ENCODE data around the gene ABHD14A. TPM values are rescaled to one million over a fixed set of nuclear protein-coding genes. Genes with fewer than 3 reads are reported as not detected.
"Not testable (repeated sequence)": the region's sequence is repeated elsewhere in the genome, so short reads cannot be mapped to it uniquely, and the experiment has no call there.

ABHD14A gene
- 10 to 100 TPM in 3 of 4 donors, 1 to 10 TPM in 1; 8.7 to 37.9 (median 29.9) TPM for total RNA-seq

GRCh38 chr3:51974963-51975851 lies at the start of gene ABHD14A:
Gene ABHD14A, plus strand, starts transcription at chr3:51975064. Its CDS starts 72 bp downstream, at chr3:51975136.
- in situ Hi-C loops (cut with MboI; ENCODE audit: low sequenced_read_pairs in 4 of 4), result no loop called here

DNA sequence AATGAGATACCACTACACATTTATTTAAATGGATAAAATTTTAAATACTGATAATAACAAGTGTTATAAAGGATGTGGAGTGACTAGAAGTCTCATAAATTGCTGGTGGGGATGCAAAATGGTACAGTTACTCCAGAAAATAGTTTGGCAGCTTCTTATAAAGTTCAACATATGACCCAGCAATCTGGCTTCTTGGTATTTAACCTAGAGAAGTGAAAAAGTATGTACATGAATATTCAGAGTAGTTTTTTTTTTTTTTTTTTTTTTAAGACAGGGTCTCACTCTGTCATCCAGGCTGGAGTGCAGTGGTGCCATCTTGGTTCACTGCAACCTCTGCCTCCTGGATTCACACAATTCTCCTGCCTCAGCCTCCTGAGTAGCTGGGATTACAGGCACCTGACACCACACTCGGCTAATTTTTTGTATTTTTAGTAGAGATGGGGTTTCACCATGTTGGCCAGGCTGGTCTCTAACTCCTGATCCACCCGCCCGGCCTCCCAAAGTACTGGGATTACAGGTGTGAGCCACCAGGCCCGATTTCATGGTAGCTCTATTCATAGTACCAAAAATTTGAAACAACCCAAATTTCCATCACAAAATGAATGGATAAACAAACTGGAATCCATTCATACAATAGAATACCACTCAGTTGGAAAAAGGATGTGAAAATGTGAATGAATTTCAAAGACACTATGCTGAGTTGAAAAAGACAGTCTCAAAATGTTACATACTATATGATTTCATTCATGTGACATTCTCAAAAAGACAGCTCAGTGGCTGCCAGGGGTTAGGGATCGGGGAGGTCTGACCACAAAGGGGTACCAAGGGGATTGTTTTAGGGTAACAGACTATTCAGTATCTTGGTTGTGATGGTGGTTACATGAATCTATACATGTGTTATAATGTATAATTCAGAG lies 47.5 kb upstream of the ABHD14A start:
- ATAC-seq (no peak), DNase-seq (no peak)
- in situ Hi-C loops (cut with MboI; ENCODE audit: low sequenced_read_pairs in 4 of 4) (no loop called here), intact Hi-C loops (cut with DNase I; ENCODE audit: low total_unique reads) (no loop called here)
- Histone ChIP-seq H3K4me3 (no peak overlapping the region), H3K4me1 (peaks cover 0 to 12% of the 10 kb centered on the region in 2 donors), H3K9me3 (no peaks in the 10 kb centered on the region), H3K27me3 (no peaks in the 10 kb centered on the region), H3K36me3 (no peaks in the 10 kb centered on the region), H3K27ac (no peak overlapping the region)
- no peak for TF ChIP-seq POLR2A (IDR thresholded peaks at IDR 0.05)
- TF ChIP-seq, protein P1, sequence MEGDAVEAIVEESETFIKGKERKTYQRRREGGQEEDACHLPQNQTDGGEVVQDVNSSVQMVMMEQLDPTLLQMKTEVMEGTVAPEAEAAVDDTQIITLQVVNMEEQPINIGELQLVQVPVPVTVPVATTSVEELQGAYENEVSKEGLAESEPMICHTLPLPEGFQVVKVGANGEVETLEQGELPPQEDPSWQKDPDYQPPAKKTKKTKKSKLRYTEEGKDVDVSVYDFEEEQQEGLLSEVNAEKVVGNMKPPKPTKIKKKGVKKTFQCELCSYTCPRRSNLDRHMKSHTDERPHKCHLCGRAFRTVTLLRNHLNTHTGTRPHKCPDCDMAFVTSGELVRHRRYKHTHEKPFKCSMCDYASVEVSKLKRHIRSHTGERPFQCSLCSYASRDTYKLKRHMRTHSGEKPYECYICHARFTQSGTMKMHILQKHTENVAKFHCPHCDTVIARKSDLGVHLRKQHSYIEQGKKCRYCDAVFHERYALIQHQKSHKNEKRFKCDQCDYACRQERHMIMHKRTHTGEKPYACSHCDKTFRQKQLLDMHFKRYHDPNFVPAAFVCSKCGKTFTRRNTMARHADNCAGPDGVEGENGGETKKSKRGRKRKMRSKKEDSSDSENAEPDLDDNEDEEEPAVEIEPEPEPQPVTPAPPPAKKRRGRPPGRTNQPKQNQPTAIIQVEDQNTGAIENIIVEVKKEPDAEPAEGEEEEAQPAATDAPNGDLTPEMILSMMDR (IDR thresholded peaks at IDR 0.05 in 4 of 5, conservative IDR thresholded peaks at IDR 0.05 in 1 of 5), result no peak

More at GRCh38 chr3:51974963-51975851, at the start of gene ABHD14A:
- Histone ChIP-seq H3K27me3 (no peaks in the 10 kb centered on the region), H3K4me1 (peaks cover 21 to 27% of the 10 kb centered on the region in 2 donors), H3K36me3 (no peaks in the 10 kb centered on the region), H3K27ac (peak within 1 kb of the TSS; percentile 96 to 100 (median 99)), H3K4me3 (peak within 1 kb of the TSS; percentile 77 to 99 (median 84)), H3K9me3 (no peaks in the 10 kb centered on the region)
- TF ChIP-seq POLR2A (IDR thresholded peaks at IDR 0.05), result peak; percentile 29 to 59
- TF ChIP-seq, protein P1 (IDR thresholded peaks at IDR 0.05 in 4 of 5, conservative IDR thresholded peaks at IDR 0.05 in 1 of 5), result no peak
- intact Hi-C loops (cut with DNase I; ENCODE audit: low total_unique reads), result loop anchor here (1.0 to 5.0 kb wide), 2 partner anchors 33 to 1393 kb away; partner anchors contain the start of gene PARP3
- peak in 1 of 2 donors; percentile 66 for DNase-seq
- ATAC-seq, result peak; percentile 53 to 59

DNA sequence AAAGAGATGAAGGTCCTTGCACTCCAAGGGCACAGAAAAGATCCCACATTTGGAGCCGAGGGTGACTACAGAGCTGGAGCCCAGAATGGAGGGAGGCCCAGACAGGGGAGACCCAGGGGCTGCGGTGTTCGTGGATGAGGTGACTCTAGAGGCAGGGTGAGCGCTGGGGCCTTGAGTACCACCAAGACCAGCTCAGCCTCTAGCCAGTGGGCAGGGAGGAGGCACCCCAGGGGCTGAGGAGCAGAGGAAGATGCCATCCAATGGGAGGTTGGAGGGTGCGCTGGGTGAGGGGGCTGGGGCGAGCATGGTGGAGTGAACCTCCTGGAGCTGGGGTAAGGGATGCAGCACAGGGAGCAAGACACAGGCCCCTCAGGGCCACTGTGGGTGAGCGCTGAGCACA lies 46.4 kb upstream of the ABHD14A start:
- no peaks in the 10 kb centered on the region for H3K27me3 ChIP-seq
- no peaks in the 10 kb centered on the region for H3K9me3 ChIP-seq
- DNase-seq (no peak), ATAC-seq (no peak)
- peaks cover 0 to 12% of the 10 kb centered on the region in 2 donors for H3K4me1 ChIP-seq
- H3K27ac ChIP-seq, result no peak overlapping the region
- in situ Hi-C loops (cut with MboI; ENCODE audit: low sequenced_read_pairs in 4 of 4), result no loop called here
- TF ChIP-seq, protein P1 (IDR thresholded peaks at IDR 0.05 in 4 of 5, conservative IDR thresholded peaks at IDR 0.05 in 1 of 5), result no peak
- TF ChIP-seq POLR2A (IDR thresholded peaks at IDR 0.05), result no peak
- intact Hi-C loops (cut with DNase I; ENCODE audit: low total_unique reads), result no loop called here
- peaks cover 0 to 10% of the 10 kb centered on the region in 2 donors for H3K36me3 ChIP-seq
- H3K4me3 ChIP-seq, result no peak overlapping the region

DNA sequence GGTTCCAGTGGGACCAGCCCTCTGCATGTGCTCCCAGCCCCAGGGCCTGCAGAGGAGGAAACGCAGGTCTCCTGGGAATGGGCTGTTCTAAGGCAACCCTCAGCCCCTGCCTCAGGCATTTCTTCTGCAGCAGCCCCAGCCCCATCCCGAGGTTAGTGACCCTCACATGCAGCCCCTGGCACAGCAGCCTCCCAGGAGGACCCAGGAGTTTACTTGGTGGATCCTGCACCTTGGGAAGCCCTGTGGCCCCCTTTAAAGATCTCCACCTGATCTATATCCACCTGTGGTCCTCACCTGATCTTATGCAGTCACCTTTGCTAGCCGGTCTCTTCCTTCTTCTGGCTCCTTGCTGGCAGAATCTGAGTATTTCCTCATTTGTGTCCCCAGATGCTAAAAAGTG lies 45.9 kb upstream of the ABHD14A start:
- H3K27ac ChIP-seq; H3K4me3 ChIP-seq; ATAC-seq; in situ Hi-C loops (cut with MboI; ENCODE audit: low sequenced_read_pairs in 4 of 4); DNase-seq; intact Hi-C loops (cut with DNase I; ENCODE audit: low total_unique reads); H3K27me3 ChIP-seq; H3K9me3 ChIP-seq: not testable (repeated sequence)
- Histone ChIP-seq H3K36me3 (peaks cover 0 to 15% of the 10 kb centered on the region in 2 donors), H3K4me1 (peaks cover 0 to 12% of the 10 kb centered on the region in 2 donors)
